ENCODE results near the gene TLE4.
"Not testable (repeated sequence)": the region's sequence is repeated elsewhere in the genome, so short reads cannot be mapped to it uniquely, and the experiment has no call there.

TLE4 gene

GRCh38 chr9:79571309-79572031, at the start of gene TLE4:
Gene TLE4, plus strand, starts transcription at chr9:79571965. Its CDS starts 826 bp downstream, at chr9:79572791.
- DNase-seq (ENCODE audit: low read depth in 2 of 2): peak; percentile 95 to 99

GRCh38 chr9:79522793-79523192, 49.0 kb upstream of the TLE4 start:
- no peak for DNase-seq (ENCODE audit: low read depth in 2 of 2)

- DNase-seq (ENCODE audit: low read depth in 2 of 2): no peak
These were observed 47.5 kb upstream of the TLE4 start for GRCh38 chr9:79524266-79524665.

GRCh38 chr9:79526149-79526672, 45.6 kb upstream of the TLE4 start:
- DNase-seq (ENCODE audit: low read depth in 2 of 2): no peak

GRCh38 chr9:79535534-79535933, 36.2 kb upstream of the TLE4 start:
- no peak for DNase-seq (ENCODE audit: low read depth in 2 of 2)

- no peak for DNase-seq (ENCODE audit: low read depth in 2 of 2)
These were observed 33.9 kb upstream of the TLE4 start for GRCh38 chr9:79537838-79538237.

DNA sequence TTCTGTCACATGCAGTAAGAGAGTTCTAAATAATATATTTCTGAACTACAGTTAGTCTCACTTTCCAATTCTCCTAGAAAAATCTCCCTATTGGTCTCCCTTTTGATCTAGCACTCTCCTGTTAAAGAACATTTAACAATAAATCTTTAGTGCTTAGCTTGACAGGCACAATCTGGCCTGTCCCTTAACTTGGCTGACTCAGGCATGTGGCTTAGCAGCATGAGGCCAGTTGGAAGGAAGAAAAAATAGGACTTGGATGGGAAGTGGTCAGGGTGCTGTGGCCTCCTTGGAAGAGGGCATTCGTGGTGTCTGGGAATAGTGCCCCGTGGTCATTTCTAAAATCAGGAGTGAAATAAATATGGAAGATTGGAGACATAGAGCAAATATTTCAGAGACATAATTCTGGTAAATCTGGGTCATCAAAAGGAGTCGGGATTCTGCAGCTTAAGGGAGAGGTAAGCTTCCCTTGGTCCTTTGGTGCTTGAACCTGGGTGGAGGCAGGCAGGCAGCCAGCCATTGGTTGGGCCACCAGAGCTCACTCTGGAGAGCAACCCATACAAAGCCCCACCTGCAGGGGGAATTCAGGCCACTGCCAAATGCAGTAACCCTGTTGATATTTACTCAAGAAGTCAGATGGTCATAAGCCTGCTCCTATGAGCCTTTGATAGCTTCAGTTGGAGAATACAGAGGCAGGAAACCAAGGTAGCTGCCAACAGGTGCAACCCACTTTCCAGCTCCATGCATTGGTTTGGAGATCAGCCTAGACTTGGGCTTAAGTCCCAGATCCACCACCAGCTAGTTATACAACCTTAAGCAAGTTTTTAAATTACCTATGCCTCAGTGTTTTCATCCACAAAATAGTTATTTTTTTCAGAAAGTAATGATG, 28.8 kb upstream of the TLE4 start:
- DNase-seq (ENCODE audit: low read depth in 2 of 2): no peak

- not testable (repeated sequence) for DNase-seq (ENCODE audit: low read depth in 2 of 2)
These were observed 27.4 kb upstream of the TLE4 start for GRCh38 chr9:79544375-79544774.

DNA sequence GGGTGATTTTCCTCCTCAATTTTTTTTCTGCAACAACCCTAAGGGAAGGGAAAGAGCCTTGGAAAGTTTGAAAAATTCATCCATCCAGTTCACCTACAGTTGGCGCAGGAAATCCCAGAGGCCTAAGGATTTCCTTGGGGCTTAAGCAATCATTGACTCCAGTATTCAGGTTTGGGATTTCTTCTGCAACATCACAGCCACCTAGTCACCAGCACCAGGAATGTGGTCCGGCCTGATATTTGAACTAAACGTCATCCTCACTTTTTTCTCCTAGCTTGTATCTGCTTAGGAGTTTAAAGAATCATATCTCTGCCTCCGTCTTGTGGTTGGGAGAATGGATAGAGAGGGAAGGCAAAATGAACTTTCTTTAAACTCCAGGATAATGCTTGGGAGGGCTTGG, 20.2 kb upstream of the TLE4 start:
- DNase-seq (ENCODE audit: low read depth in 2 of 2): no peak

- no peak for DNase-seq (ENCODE audit: low read depth in 2 of 2)
These were observed 19.8 kb upstream of the TLE4 start for GRCh38 chr9:79551994-79552393.

DNA sequence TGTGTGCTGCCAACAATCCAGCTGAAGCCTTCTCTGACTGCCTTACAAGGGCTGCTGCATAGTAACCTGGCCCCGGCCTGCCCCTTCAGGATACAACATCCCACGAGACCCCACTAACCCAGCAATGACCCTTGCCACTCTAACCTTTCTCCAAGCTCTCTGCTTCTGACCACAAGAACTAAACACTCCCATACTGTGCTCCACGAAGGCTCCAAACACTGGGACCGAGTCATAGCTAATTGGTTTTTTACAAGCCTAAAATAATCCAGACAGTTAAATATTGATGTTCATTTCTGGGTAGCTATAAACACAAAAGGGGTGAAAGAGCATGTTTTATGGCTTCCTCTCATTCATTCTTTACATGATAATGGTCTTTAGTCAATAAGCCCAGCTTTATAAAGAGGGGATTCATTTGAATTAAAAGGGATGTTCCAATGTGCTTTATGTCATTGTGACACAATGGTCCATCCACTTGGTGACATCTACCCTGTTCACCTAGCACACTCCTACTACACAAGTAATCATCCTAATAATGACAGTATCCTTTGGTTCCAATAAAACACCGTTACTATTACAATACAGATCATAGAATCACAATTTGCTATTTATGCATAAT, 16.2 kb upstream of the TLE4 start:
- no peak for DNase-seq (ENCODE audit: low read depth in 2 of 2)

- no peak for DNase-seq (ENCODE audit: low read depth in 2 of 2)
These were observed 12.1 kb upstream of the TLE4 start for GRCh38 chr9:79559495-79560181.

GRCh38 chr9:79562749-79563386, 8.9 kb upstream of the TLE4 start:
- DNase-seq (ENCODE audit: low read depth in 2 of 2): no peak

DNA sequence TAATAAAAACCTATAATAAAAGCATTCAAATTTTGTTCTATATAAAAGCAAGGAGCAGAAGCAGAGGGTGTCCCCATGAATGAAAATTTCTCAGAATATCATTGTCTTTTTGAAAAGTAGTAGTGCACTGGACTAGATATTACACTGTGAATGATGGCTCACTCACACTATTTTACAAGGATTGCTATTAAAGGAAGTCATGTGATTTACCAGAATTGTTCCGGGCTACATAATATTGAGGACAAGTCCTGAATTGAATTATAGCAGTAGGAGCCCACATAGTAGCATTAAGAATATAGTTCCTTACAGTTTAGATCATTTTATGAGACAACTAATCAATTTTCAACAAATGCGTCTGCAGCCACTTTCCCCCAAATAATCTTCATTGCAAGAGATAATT, 7.7 kb upstream of the TLE4 start:
- no peak for DNase-seq (ENCODE audit: low read depth in 2 of 2)

- DNase-seq (ENCODE audit: low read depth in 2 of 2): no peak
These were observed 6.5 kb upstream of the TLE4 start for GRCh38 chr9:79565245-79565644.

GRCh38 chr9:79567671-79568098, 4.1 kb upstream of the TLE4 start:
- DNase-seq (ENCODE audit: low read depth in 2 of 2): no peak

DNA sequence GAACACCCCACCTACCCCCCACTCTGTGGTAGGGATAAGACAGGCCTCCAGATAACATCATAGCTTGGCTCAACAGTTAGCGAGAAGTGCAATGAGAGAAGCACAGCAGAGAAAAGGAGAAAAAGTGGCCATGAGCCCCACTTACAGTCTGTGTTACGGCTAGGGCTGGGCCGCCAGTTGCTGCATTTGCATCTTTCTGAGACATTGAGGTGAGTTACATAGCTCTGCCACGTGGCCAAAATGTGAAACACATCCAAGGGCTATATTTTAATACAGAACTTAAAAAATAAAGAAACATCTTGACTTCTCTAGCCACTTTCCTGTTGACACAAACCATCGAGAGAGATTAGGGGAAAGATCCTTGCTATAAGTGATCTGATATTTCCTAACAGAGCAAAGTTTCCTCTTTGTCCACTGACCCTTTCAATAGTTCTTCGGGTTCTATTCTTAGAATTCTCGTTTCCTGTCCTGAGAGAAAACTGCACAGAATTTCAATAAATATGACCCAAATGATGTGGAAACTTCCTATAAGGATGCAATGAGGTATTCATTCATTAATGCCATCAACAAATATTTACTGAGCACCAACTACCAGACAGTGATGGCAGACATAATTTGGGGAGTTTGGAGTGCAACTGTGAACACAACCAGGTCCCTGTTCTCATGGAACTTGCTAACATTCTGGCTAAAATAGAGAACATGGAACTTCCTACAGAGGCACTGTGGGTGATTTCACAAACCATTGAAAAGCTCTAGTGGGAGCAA, 3.2 kb upstream of the TLE4 start:
- DNase-seq (ENCODE audit: low read depth in 2 of 2): no peak

GRCh38 chr9:79569814-79570447, 1.8 kb upstream of the TLE4 start:
- DNase-seq (ENCODE audit: low read depth in 2 of 2): no peak

- DNase-seq (ENCODE audit: low read depth in 2 of 2): peak; percentile 31 to 32
These were observed 1.1 kb upstream of the TLE4 start for GRCh38 chr9:79570448-79571308.
